ENCODE measurements around the gene GLCCI1. TPM values are rescaled to one million over a fixed set of nuclear protein-coding genes. Genes with fewer than 3 reads are reported as not detected.

The GLCCI1 gene
- total and polyA plus RNA-seq, 5 experiments from 2014 or later, result 9.0 to 33.2 (median 30.8) TPM

DNA sequence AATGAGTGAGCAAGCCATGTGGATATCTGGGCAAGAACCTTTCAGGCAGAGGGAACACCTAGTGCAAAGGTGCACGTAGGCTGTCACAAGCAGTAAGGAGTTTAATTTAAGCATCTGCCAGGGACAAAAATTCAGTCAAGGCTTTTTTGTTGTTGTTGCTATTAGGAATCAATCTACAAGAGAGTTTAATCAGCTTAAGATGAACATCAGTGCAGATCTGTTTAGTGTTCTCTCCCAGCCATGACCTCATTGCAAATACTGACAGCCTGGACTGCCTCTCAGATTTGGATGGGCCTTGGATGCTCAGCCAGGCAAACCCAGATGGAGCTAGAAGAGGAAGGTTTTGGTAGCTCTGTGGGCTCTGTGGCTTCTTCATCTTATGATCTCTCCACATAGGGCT, 3.3 kb upstream of the GLCCI1 start:
- POLR2A ChIA-PET, result interaction anchor here (1.0 kb wide), 1 partner anchor 23 kb away, joined by 3 read pairs; no protein-coding TSS in a partner anchor
- no peaks in the 10 kb centered on the region for H3K9me3 Mint-ChIP-seq
- no peak for ATAC-seq
- DNase-seq, result no peak
- no peaks in the 10 kb centered on the region for H3K36me3 Mint-ChIP-seq
- H3K27me3 Mint-ChIP-seq, result no peaks in the 10 kb centered on the region
- H3K27ac Mint-ChIP-seq, result peak overlapping the region in 8 of 10 donors; percentile 1 to 79 (median 42)
- H3K4me3 Mint-ChIP-seq, result peak overlapping the region in 2 of 10 donors; percentile 21 to 52
- H3K4me1 Mint-ChIP-seq, result peaks cover 11 to 29% (median 26%) of the 10 kb centered on the region in 4 donors

DNA sequence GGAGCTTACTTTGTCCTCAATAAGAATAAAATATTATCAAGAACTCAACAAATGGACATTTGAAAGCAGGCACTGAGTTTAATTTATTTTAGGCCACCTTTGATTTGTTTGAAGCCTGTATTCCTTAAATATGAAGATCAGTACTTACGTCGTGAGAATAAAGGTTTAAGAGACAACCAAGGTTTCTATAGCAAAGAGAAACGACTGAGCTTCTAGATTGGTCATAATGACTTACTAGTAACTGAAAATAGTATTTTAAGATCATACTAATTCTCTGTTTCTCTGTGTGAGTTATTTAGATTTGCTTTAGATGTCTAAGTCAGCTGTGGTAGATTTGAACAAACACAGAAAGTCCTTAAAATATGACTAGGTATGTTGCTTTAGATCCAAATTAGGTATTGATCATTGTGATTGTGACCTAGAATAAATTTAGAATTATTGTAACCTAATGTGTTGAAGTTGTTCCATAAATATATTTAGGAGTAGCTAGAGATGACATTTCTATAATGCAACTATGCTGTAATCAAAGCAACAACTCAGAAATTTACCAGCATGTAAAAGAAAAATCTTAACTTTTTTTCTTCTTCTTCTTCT, 2.4 kb upstream of the GLCCI1 start:
- POLR2A ChIA-PET, result interaction anchor here (4.6 to 5.8 kb wide), 3 partner anchors 159 to 325 kb away, joined by 24 to 39 read pairs (median 35); partner anchors contain the start of gene UMAD1
- H3K4me1 Mint-ChIP-seq, result peaks cover 11 to 29% (median 26%) of the 10 kb centered on the region in 4 donors
- H3K27ac Mint-ChIP-seq, result peak overlapping the region in 3 of 10 donors; percentile 6 to 31 (median 21)

DNA sequence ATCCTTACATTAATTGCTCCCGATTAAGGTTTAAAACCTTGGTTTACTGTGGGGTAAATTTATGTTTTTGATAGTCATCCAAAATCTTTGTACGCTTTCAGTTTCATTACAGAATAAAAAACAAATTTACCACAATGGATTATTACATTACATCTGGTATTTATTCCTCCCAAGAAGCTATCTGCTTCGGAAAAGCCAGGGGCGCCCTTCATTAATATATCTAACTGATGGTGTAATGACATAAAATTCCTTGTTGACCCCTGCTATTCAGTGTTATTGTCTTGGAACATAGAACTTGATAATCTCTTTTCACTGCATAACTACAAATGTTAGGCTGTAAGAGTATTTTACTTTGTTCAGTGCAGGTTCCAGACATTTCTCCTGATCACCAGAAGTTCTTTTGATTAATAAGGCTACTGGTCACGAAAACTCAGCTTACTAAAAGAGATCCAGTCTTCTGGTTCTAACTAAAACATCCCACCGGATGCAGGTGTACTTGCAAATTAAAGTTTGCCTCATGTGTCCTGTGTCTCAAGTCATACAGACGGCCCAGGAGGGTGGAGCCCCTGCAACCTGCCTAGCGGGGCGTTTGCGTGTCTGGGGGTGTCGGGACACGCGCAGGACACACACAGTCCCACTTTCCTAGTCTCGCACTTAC, 581 bp upstream of the GLCCI1 start:
- no peak for DNase-seq
- Mint-ChIP-seq H3K36me3 (no peaks in the 10 kb centered on the region), H3K27me3 (no peaks in the 10 kb centered on the region), H3K4me1 (peaks cover 11 to 32% (median 29%) of the 10 kb centered on the region in 4 donors), H3K27ac (peak overlapping the region; percentile 89 to 98 (median 93)), H3K9me3 (no peaks in the 10 kb centered on the region), H3K4me3 (peak overlapping the region in 9 of 10 donors; percentile 86 to 99 (median 97))
- no peak for ATAC-seq
- POLR2A ChIA-PET, result interaction anchor here (0.7 to 5.8 kb wide), 22 partner anchors 9 to 810 kb away, joined by 3 to 39 read pairs (median 5); partner anchors contain the start of gene UMAD1

More for the DNA sequence above, 2.4 kb upstream of the GLCCI1 start:
- no peak overlapping the region for H3K4me3 Mint-ChIP-seq
- no peaks in the 10 kb centered on the region for H3K36me3 Mint-ChIP-seq
- ATAC-seq, result no peak
- H3K9me3 Mint-ChIP-seq, result no peaks in the 10 kb centered on the region
- no peak for DNase-seq
- no peaks in the 10 kb centered on the region for H3K27me3 Mint-ChIP-seq

DNA sequence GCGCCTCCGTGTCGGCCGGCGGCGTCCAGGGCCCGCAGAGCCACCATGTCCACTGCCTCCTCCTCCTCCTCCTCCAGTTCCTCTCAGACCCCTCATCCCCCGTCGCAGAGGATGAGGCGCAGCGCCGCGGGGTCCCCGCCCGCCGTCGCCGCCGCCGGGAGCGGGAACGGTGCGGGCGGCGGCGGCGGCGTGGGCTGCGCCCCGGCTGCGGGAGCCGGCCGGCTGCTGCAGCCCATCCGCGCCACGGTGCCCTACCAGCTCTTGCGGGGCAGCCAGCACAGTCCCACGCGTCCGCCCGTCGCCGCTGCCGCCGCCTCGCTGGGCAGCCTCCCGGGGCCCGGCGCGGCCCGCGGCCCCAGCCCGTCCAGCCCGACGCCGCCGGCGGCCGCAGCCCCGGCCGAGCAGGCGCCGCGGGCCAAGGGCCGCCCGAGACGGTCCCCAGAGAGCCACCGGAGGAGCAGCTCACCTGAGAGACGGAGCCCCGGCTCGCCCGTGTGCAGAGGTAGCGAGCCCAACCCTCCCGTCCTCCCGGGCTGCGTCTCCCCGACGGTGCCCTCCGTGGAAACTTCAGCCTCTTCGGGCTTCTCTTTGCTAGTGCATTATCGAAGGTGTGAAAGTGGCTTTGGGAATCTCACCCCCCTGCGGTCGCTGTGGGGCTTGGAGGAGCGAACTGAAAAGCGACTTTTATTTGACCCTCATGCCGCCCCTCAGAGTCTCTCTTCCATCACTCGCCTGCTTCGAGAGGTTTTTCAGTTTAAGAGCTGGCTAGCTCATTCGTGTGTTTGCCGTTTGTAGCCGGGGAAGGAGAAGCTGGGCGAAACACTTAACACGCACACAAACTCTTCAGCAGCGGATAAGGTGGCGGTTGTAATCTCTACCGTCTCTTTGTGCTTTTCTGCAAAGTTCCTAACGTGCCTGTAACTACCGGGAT, 975 bp downstream of the GLCCI1 start:
- DNase-seq (peak; percentile 30 to 76 (median 48)), ATAC-seq (peak; percentile 14 to 17)
- H3K4me1 Mint-ChIP-seq, result peaks cover 11 to 38% (median 35%) of the 10 kb centered on the region in 4 donors
- no peaks in the 10 kb centered on the region for H3K9me3 Mint-ChIP-seq
- H3K36me3 Mint-ChIP-seq, result no peaks in the 10 kb centered on the region
- H3K4me3 Mint-ChIP-seq, result peak overlapping the region in 9 of 10 donors; percentile 34 to 97 (median 76)
- no peaks in the 10 kb centered on the region for H3K27me3 Mint-ChIP-seq
- POLR2A ChIA-PET, result interaction anchor here (0.8 to 5.8 kb wide), 21 partner anchors 8 to 812 kb away, joined by 3 to 39 read pairs (median 6); partner anchors contain the start of gene UMAD1
- H3K27ac Mint-ChIP-seq, result peak overlapping the region in 5 of 10 donors; percentile 60 to 92 (median 68)

DNA sequence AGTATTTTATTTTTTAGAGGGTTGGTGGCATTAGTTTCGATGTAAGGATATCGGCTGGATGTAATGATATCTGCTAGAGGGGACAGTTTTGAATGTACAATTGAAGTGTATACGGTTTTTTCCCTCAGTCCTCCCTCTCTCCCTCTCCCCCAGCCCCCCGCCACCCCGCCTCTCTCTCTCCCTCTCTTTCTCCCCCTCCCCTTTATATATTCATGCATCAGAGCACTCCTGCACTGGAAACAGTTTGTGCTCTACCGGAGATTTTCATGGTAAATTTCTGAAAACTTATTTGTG, 1.6 kb downstream of the GLCCI1 start:
- H3K4me1 Mint-ChIP-seq, result peaks cover 9 to 39% (median 35%) of the 10 kb centered on the region in 4 donors
- no peaks in the 10 kb centered on the region for H3K27me3 Mint-ChIP-seq
- no peaks in the 10 kb centered on the region for H3K9me3 Mint-ChIP-seq
- no peaks in the 10 kb centered on the region for H3K36me3 Mint-ChIP-seq
- ATAC-seq, result no peak
- DNase-seq, result no peak
- no peak overlapping the region for H3K4me3 Mint-ChIP-seq
- POLR2A ChIA-PET, result interaction anchor here (0.6 to 5.8 kb wide), 16 partner anchors 13 to 393 kb away, joined by 3 to 39 read pairs (median 4); partner anchors contain the start of gene UMAD1
- no peak overlapping the region for H3K27ac Mint-ChIP-seq

DNA sequence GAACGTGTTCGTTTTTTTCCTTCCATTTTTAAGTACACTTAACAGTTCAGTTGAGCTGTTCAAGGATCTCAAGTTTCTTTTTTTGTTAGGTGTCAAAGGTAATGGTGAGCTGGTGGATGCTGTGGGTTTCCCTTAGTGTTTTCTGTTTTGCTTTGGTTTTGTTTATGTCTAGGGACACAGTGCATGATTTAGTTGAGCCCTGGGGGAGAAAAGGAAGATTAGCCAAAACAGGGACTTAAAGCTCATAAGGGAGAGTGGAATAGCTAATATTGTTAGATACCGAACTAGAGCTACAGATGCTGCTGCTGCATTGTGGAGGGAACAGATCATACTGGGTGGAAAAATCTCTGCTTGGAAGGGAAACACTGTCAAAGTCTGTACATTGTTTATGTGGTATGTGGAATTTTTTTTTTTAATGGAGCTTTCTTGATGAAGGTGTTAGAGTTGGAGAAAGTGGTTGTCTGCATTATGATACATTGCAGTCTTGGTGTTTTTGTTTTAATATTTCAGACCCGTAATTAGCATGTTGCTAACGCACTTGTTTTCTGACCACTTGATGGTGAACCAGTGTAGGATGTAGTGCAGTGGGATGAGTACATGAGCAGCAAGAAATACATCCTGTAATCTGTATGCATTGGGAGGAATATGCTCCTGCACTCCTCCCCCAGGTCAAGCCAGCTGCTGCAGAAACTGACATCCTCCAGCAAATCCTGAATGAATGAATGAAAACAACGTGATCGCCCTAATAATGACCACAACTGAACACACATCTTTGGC, 2.1 kb downstream of the GLCCI1 start:
- POLR2A ChIA-PET, result interaction anchor here (0.6 to 5.8 kb wide), 15 partner anchors 12 to 394 kb away, joined by 3 to 39 read pairs (median 4); partner anchors contain the start of gene UMAD1
- no peaks in the 10 kb centered on the region for H3K36me3 Mint-ChIP-seq
- no peaks in the 10 kb centered on the region for H3K27me3 Mint-ChIP-seq
- ATAC-seq (no peak), DNase-seq (peak in 2 of 10 donors; percentile 18 to 22)
- peaks cover 11 to 39% (median 35%) of the 10 kb centered on the region in 4 donors for H3K4me1 Mint-ChIP-seq
- H3K9me3 Mint-ChIP-seq, result no peaks in the 10 kb centered on the region
- H3K27ac Mint-ChIP-seq, result no peak overlapping the region
- no peak overlapping the region for H3K4me3 Mint-ChIP-seq

DNA sequence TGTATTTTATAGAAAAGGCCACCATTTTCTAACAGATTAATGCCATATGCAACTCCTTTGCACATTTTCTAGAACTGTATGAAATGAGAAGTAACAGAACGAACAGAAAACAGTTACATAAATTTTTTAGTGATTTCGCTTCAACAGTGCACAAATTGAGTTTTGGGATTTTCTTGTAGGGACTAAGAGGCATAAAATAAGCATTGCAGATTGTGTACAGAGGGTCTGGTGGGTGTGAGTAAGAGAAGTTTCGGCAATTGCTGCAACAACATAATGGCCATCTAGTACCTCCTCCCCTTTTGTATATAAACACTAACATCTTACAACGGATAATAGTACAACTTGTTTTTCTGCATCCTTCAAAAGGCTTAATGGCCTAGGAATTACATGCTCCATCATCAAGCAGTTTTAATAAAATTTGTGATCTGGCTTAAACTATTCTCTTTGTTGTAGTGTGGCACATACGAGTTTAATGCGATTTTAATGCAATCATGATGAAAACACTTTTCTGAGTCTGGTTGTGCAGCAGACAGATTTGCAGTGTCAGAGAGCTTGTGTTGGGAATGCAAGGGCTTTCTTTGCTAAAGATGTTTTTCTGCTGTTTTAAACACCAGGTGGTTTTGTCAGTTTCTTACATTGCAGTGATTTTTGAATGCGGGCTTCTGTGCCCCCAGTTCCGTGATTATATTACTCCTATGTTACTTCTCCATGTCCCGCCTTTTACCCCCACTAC, 2.9 kb downstream of the GLCCI1 start:
- ATAC-seq (no peak), DNase-seq (no peak)
- Mint-ChIP-seq H3K36me3 (no peaks in the 10 kb centered on the region), H3K9me3 (no peaks in the 10 kb centered on the region), H3K27me3 (no peaks in the 10 kb centered on the region), H3K4me1 (peaks cover 13 to 45% (median 38%) of the 10 kb centered on the region in 4 donors), H3K27ac (no peak overlapping the region), H3K4me3 (no peak overlapping the region)
- POLR2A ChIA-PET, result interaction anchor here (1.4 to 5.8 kb wide), 4 partner anchors 18 to 330 kb away, joined by 3 to 39 read pairs (median 24); partner anchors contain the start of gene UMAD1

DNA sequence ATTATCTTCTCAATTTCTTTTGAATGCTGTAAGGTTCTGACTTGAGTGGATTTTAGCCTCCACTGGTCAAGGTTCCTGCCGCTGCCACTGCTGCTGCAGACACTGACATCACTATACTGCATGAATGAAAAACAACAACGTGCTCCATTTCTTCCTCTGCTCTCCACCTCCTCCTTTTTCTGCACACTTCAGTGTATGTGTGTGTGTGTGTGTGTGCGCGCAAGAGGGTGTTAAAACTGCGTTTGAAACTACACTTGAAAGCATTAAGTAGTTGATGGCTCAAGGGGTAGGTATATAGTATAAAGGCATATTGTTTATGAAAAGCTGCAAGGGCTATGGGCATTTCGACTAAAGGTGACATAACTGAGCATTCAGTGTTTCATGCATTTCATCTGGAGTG, 3.5 kb downstream of the GLCCI1 start:
- DNase-seq (peak in 4 of 10 donors; percentile 2 to 30 (median 24)), ATAC-seq (no peak)
- H3K4me3 Mint-ChIP-seq, result no peak overlapping the region
- H3K9me3 Mint-ChIP-seq, result no peaks in the 10 kb centered on the region
- H3K36me3 Mint-ChIP-seq, result no peaks in the 10 kb centered on the region
- no peak overlapping the region for H3K27ac Mint-ChIP-seq
- POLR2A ChIA-PET, result interaction anchor here (0.9 to 5.8 kb wide), 2 partner anchors 153 to 331 kb away, joined by 3 to 39 read pairs; partner anchors contain the start of gene UMAD1
- H3K4me1 Mint-ChIP-seq, result peaks cover 13 to 51% (median 41%) of the 10 kb centered on the region in 4 donors
- no peaks in the 10 kb centered on the region for H3K27me3 Mint-ChIP-seq

DNA sequence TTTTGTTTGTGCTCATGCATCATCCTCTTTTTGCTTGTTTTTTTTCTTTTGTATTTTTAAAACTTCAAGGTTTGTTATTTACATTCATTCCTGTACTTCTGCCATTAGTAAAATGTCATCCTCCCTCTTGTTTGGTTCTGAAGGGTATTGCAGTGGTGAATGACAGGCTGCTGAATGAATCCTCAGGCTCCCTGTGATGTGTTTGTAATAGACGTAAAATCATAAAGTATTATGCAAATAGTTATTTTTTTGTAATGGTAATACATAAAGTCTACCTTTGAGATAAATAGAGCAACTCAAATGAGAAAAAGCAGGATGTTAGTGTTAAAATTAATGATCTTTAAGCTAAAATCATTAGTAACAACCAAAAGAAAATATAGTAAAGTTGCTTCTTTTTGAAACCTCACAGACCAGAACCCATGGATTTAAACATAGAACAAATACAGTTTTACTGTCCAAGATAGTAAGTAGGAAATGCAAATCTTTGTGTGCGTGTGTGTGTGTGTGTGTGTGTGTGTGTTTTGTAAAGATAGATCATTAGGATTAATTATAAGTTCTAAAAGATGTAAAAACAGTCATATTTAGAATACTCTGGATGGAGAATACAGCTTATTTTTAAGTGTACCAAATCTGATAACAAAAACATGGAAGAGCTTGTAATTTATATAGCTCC, 4.5 kb downstream of the GLCCI1 start:
- ATAC-seq (no peak), DNase-seq (no peak)
- no peaks in the 10 kb centered on the region for H3K9me3 Mint-ChIP-seq
- H3K36me3 Mint-ChIP-seq, result no peaks in the 10 kb centered on the region
- H3K4me3 Mint-ChIP-seq, result peak overlapping the region in 8 of 10 donors; percentile 5 to 70 (median 52)
- peak overlapping the region in 4 of 10 donors; percentile 7 to 37 (median 30) for H3K27ac Mint-ChIP-seq
- peaks cover 14 to 52% (median 43%) of the 10 kb centered on the region in 4 donors for H3K4me1 Mint-ChIP-seq
- no peaks in the 10 kb centered on the region for H3K27me3 Mint-ChIP-seq
- POLR2A ChIA-PET, result interaction anchor here (0.9 kb wide), 1 partner anchor 332 kb away, joined by 3 read pairs; the partner anchor contains the start of gene UMAD1

DNA sequence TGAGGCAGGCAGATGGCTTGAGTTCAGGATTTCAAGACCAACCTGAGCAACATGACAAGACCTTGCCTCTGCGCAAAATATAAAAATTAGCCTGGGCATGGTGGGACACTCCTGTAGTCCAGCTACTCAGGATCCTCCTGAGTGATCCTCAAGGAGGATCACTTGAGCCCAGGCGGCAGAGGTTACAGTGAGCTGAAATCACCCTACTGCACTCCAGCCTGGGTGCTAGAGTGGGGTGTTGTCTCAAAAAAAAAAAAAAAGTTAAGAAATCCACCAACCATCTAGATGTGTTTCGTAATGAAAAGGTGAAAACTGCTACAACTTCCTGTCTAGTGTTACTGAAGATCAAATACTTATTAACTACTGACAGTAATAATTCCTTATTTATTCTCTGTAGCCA, 8.1 kb downstream of the GLCCI1 start:
- Mint-ChIP-seq H3K27ac (peak overlapping the region in 3 of 10 donors; percentile 6 to 70 (median 8)), H3K4me1 (peaks cover 20 to 79% (median 53%) of the 10 kb centered on the region in 4 donors), H3K9me3 (no peaks in the 10 kb centered on the region), H3K4me3 (peak overlapping the region in 1 of 10 donors; percentile 10), H3K27me3 (no peaks in the 10 kb centered on the region), H3K36me3 (no peaks in the 10 kb centered on the region)
- ATAC-seq, result peak; percentile 27 to 38
- no peak for DNase-seq
- POLR2A ChIA-PET, result interaction anchor here (0.7 to 2.3 kb wide), 4 partner anchors 8 to 287 kb away, joined by 3 to 12 read pairs (median 6); partner anchors contain the start of gene GLCCI1

Data from naive thymus-derived CD8-positive, alpha-beta T cell (primary cell).